GM12874 (cell line): ENCODE measurements around the gene YIPF1.

Experiments used
- TF ChIP-seq, protein P1 (sequence below): IDR thresholded peaks from 2 replicates; pipeline ENCODE4 v1.5.1; 2011; ENCODE audit warnings: low read depth, mild to moderate bottlenecking, control low read depth, low read length, moderate library complexity; ENCODE audit not compliant: insufficient read depth

Gene YIPF1

DNA sequence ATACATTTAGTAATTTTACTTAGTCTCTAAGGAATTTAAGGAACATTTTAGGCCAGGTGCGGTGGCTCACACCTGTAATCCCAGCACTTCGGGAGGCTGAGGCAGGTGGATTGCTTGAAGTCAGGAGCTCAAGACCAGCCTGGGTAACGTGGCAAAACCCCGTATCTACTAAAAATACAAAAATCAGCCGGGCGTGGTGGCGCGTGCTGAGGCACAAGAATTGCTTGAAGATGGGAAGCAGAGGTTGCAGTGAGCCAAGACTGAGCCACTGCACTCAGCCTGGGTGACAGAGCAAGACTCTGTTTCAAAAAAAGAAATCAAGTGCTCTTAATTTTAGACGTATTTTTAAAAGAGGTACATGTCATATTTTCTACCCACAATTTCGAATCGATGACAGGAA, 54.8 kb downstream of the YIPF1 start:
- TF ChIP-seq, protein P1, sequence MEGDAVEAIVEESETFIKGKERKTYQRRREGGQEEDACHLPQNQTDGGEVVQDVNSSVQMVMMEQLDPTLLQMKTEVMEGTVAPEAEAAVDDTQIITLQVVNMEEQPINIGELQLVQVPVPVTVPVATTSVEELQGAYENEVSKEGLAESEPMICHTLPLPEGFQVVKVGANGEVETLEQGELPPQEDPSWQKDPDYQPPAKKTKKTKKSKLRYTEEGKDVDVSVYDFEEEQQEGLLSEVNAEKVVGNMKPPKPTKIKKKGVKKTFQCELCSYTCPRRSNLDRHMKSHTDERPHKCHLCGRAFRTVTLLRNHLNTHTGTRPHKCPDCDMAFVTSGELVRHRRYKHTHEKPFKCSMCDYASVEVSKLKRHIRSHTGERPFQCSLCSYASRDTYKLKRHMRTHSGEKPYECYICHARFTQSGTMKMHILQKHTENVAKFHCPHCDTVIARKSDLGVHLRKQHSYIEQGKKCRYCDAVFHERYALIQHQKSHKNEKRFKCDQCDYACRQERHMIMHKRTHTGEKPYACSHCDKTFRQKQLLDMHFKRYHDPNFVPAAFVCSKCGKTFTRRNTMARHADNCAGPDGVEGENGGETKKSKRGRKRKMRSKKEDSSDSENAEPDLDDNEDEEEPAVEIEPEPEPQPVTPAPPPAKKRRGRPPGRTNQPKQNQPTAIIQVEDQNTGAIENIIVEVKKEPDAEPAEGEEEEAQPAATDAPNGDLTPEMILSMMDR = no peak

DNA sequence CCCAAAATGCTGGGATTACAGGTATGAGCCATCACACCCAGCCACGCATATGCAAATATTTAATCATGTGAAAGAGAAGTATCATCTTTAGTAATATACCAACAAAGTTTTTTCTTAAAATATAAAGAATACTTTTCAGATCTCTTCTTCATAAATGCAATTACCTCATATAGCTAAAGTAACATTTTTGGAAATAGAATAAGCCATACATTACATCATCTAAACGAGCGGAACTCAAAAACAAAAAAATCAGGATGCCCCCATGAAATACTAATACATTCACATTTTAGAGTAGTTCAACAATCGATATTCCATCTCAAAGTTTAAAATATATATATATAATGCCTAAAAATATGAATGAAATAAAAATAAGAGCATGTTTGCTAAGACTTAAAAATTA, 56.2 kb downstream of the YIPF1 start:
- TF ChIP-seq, protein P1 = no peak

DNA sequence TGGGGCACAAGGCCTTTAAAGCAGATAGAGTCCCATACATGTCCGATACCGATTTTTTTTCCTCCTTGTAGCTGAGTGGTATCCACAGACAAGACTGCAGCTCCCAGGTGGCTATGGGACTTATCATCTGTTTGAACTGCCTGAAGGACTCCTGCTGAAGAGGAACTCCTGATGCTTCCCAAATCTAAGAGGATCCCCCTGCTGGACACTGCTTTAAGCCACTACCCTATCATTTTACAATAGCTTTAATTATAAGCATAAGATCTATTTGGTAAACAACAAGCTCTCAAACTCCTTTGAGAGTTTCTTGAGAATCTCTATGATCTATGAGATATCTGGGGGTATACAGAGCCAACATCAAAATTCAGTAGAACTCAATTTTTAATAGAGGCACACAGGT, 63.2 kb downstream of the YIPF1 start:
- TF ChIP-seq, protein P1 = no peak

DNA sequence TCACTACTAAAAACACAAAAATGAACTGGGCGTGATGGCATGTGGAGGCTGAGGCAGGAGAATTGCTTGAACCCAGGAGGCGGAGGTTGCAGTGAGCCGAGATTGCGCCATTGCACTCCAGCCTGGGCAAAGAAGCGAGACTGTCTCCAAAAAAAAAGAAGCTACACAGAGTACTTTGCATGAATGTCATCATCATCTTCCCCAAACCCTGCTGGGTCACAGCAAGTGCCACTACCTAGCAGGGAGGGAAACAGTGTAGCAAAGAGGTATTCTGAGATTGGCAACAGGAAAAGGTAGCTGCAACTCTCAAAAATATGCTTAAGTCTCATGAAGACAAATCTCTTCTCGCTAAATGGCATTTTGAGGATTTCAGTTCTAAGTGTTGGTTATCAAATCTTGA, 64.3 kb downstream of the YIPF1 start:
- TF ChIP-seq, protein P1 = no peak

DNA sequence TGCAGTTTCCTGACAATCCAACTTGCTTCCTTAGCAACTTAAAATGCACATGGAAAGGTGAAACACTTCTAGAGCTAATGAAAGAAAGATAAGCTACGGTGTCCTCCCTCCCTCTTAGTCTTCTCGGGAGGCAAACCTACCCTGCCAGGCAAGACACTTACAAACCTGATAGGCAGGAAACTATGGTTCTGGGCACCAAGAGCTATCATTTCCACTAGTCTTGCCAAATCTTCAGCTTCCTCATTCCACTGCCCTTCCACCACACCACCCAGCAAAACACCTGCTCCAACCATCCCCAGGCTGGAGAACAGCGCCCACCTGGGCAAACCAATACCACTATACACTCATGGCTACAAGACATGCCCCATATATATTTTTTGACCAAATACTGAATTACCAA, 66.7 kb downstream of the YIPF1 start:
- TF ChIP-seq, protein P1 = no peak

DNA sequence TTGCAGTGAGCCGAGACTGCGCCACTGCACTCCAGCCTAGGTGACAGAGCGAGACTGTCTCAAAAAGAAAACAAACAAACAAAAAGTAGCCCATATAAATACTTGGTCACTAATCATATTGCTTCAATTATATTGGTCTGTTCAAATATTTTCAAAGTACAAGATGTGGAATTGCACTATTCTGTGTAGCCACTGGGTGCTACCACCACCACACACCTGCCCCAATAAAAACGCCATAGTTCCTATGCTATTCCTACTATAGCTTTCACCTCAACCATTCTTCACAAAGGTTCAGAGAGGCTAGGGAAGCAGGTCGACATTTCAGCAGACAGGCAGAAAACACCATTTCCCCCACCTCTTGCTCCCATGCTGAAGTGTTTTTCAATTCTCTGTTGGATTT, 68.2 kb downstream of the YIPF1 start:
- TF ChIP-seq, protein P1 = peak; percentile 15; the same call in 1 of the 2 replicates

DNA sequence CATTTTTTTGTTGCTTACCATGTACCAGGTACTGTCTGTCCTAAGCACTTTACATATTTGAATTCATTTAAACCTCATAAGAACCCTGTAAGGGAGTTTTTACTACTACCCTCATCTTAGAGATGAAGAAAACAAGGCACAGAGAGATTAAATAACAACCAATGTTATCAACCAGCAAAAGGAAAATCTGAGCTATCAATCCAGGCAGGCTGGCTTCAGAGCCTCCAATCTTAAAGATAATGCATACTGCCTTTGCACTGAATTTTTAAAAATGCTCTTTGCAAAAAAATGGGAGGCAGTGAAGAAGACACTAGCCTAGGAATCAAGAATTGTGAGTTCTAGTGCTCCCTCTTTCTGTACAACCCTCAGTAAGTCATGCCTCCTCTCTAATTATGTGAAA, 70.2 kb downstream of the YIPF1 start:
- TF ChIP-seq, protein P1 = no peak

DNA sequence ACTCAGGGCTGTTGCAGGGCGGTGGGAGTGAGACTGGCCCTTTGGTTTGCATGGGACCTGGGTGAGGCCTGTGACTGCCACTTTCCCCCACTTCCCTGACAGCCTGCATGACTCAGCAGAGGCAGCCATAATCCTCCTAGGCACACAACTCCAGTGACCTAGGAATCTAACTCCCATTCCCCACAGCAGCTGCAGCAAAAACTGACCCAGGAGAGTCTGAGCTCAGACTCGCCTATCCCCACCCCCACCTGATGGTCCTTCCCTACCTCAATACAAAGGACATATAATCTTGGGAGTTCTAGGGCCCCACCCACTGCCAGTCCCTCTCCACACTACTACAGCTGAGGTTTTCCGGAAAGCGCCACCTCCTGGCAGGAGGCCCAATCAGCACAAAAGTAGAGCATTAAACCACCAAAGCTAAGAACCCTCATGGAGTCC, 78.2 kb downstream of the YIPF1 start:
- TF ChIP-seq, protein P1 = peak; percentile 42; the same call in 1 of the 2 replicates
